Nephron (organoid): ENCODE results near the gene PROX1.

Source experiments
- H3K27ac Mint-ChIP-seq, 3 experiments: 2 replicates each; pipeline ENCODE4 v1.8.0; 2020; ENCODE audit warnings: mixed read lengths in 3 of 3, mild to moderate bottlenecking in 2 of 3, moderate library complexity in 1 of 3
- H3K27me3 Mint-ChIP-seq: 2 replicates; pipeline ENCODE4 v1.8.0; 2021; ENCODE audit warnings: low read depth, mild to moderate bottlenecking, moderate library complexity, mixed read lengths
- H3K36me3 Mint-ChIP-seq: 2 replicates; pipeline ENCODE4 v1.8.0; 2020; ENCODE audit warnings: low read depth, mixed read lengths
- H3K4me1 Mint-ChIP-seq: 2 replicates; pipeline ENCODE4 v1.8.0; 2020; ENCODE audit warnings: mixed read lengths
- H3K4me3 Mint-ChIP-seq, 3 experiments: 2 replicates each; pipeline ENCODE4 v1.8.0; 2020; ENCODE audit warnings: mild to moderate bottlenecking in 3 of 3, mixed read lengths in 3 of 3, moderate library complexity in 2 of 3
- H3K9me3 Mint-ChIP-seq: 2 replicates; pipeline ENCODE4 v1.8.0; 2020; ENCODE audit warnings: mixed read lengths
- CTCF ChIP-seq, 3 experiments: fragments of 200-600 bp; sonication (generic); IDR thresholded peaks; one replicate each; pipeline ENCODE4 v1.5.0; 2021; ENCODE audit warnings: antibody characterized with exemption in 3 of 3; ENCODE audit not compliant: unreplicated experiment in 3 of 3

Gene PROX1

GRCh38 chr1:214072426-214073157 is 84.8 kb downstream of the PROX1 start:
- H3K4me1 Mint-ChIP-seq: peaks cover 38% of the 10 kb centered on the region
- no peaks in the 10 kb centered on the region for H3K36me3 Mint-ChIP-seq
- no peak overlapping the region for H3K4me3 Mint-ChIP-seq
- peaks cover 23% of the 10 kb centered on the region for H3K27me3 Mint-ChIP-seq
- no peaks in the 10 kb centered on the region for H3K9me3 Mint-ChIP-seq
- H3K27ac Mint-ChIP-seq: peak overlapping the region in 1 of 3 experiments; percentile 24
- TF ChIP-seq CTCF (IDR thresholded peaks at IDR 0.05; ENCODE audit: unreplicated experiment in 3 of 3): no peak

DNA sequence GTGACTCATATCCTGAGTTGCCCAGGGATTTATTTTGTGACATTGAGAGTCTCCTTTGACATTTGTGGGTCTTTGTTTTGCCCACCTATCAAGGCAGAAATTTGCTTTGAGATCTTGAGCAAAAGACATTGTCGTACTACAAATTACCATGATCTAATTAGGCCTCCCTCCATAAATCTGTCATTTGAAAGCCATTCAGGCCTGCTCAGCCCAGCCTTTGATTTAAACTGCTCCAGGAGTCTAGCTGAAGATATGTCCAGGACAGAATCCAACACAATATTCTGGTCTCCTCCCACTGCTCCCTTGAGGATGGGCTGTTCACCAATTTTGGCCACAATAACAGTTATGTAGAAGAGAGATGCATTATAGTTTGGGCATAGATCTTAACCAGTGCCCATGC is 86.7 kb downstream of the PROX1 start:
- H3K4me3 Mint-ChIP-seq: no peak overlapping the region
- H3K27ac Mint-ChIP-seq: no peak overlapping the region
- no peaks in the 10 kb centered on the region for H3K9me3 Mint-ChIP-seq
- no peaks in the 10 kb centered on the region for H3K36me3 Mint-ChIP-seq
- H3K27me3 Mint-ChIP-seq: peaks cover 20% of the 10 kb centered on the region
- peaks cover 39% of the 10 kb centered on the region for H3K4me1 Mint-ChIP-seq
- no peak for TF ChIP-seq CTCF (IDR thresholded peaks at IDR 0.05; ENCODE audit: unreplicated experiment in 3 of 3)

- no peak for TF ChIP-seq CTCF (IDR thresholded peaks at IDR 0.05; ENCODE audit: unreplicated experiment in 3 of 3)
- peaks cover 20% of the 10 kb centered on the region for H3K27me3 Mint-ChIP-seq
- peak overlapping the region; percentile 7 to 50 (median 46) for H3K4me3 Mint-ChIP-seq
- H3K27ac Mint-ChIP-seq: peak overlapping the region; percentile 50 to 88 (median 68)
- no peaks in the 10 kb centered on the region for H3K9me3 Mint-ChIP-seq
- H3K36me3 Mint-ChIP-seq: no peaks in the 10 kb centered on the region
- peaks cover 39% of the 10 kb centered on the region for H3K4me1 Mint-ChIP-seq
Observed at GRCh38 chr1:214075305-214075998, 87.7 kb downstream of the PROX1 start.

DNA sequence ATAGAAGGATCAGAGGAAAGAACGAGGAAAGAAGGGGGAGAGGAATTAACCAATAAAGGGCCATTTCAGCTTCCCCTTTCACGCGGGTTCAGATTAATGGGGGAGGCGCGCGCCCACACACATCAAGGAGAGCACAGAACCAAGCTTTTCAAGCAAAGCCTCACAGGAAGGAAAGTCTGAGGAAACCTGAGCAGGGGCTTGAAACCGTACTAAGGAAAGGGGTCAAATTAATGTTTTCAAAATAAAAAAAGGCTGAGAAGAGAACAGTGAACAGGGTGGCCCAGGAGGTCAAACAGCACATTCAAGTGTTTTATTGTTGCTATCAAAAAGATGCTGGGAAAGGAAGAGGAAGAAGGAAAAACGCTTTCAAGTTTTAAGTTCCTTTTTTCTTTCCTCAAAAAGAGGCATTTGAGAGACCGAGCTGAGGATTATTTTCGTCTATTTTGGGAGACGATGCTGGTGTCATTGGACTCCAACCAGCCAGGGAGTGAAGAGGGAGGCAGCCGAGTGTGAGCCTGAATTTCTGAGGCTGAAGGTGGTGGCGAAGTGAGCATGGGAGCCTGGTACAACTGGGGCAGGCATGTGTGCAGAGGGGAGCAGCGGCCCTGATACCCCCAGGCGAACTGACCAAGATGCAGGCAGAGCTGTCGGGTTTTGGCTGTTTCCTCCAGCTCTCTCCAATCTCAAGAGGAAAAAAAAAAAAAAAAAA is 88.4 kb downstream of the PROX1 start:
- no peak for TF ChIP-seq CTCF (IDR thresholded peaks at IDR 0.05; ENCODE audit: unreplicated experiment in 3 of 3)
- H3K27me3 Mint-ChIP-seq: peaks cover 20% of the 10 kb centered on the region
- no peaks in the 10 kb centered on the region for H3K36me3 Mint-ChIP-seq

DNA sequence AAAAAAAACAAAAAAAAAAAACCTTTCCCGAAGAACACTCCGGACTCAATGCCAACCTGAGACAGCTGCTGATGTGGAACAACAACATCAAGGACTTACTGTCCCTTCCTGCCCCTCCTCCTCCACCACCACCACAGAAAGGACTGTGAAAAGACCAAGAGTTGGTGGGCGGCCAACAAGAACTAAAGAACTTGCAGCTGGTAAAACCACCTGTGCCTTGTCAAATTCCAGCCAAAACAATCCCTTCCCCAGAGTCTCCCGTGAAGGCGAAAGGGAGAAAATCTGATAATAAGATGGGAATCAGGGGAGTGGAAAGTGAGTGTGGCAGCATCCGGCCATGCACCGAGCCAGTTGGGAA is 88.9 kb downstream of the PROX1 start:
- Mint-ChIP-seq H3K27me3 (peaks cover 18% of the 10 kb centered on the region), H3K36me3 (no peaks in the 10 kb centered on the region), H3K4me3 (no peak overlapping the region), H3K9me3 (no peaks in the 10 kb centered on the region), H3K27ac (peak overlapping the region; percentile 50 to 88 (median 60)), H3K4me1 (peaks cover 39% of the 10 kb centered on the region)
- TF ChIP-seq CTCF (IDR thresholded peaks at IDR 0.05; ENCODE audit: unreplicated experiment in 3 of 3): no peak

More for the DNA sequence above, 88.4 kb downstream of the PROX1 start:
- Mint-ChIP-seq H3K9me3 (no peaks in the 10 kb centered on the region), H3K4me1 (peaks cover 39% of the 10 kb centered on the region), H3K4me3 (peak overlapping the region; percentile 41 to 50 (median 46)), H3K27ac (peak overlapping the region; percentile 50 to 88 (median 68))
